ENCODE results near the gene AAMP.

Gene AAMP

DNA sequence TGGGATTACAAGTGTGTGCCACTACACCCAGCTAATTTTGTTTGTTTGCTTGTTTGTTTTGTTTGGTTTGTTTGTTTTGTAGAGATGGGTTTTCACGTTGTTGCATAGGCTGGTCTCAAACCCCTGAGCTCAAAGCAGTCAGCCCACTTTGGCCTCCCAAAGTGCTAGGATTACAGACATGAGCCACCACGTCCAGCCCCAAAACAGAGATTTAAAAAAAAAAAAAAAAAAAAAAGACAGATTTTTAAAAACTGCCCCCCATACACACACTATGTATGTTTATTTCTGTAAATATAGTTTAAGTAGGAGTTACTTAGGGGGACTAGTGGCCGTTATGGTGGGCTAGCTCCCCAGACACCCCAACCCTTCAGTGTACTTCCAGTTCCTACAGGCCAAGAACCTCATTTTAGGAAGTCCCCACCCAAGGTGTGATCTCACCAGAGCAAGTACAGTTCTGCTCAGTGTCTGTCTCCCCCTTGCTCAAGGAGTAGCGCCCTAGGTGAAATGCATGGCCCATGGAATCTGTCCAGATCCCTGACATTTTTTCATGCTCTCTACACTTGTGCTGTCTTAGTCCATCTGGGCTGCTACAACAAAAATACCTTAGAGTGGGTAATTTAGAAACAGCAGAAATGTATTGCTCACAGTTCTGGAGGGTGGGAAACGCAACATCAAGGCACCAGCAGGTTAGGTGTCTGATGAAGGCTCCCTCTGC, 23.9 kb upstream of the AAMP start:
- DNase-seq = peak; percentile 9

DNA sequence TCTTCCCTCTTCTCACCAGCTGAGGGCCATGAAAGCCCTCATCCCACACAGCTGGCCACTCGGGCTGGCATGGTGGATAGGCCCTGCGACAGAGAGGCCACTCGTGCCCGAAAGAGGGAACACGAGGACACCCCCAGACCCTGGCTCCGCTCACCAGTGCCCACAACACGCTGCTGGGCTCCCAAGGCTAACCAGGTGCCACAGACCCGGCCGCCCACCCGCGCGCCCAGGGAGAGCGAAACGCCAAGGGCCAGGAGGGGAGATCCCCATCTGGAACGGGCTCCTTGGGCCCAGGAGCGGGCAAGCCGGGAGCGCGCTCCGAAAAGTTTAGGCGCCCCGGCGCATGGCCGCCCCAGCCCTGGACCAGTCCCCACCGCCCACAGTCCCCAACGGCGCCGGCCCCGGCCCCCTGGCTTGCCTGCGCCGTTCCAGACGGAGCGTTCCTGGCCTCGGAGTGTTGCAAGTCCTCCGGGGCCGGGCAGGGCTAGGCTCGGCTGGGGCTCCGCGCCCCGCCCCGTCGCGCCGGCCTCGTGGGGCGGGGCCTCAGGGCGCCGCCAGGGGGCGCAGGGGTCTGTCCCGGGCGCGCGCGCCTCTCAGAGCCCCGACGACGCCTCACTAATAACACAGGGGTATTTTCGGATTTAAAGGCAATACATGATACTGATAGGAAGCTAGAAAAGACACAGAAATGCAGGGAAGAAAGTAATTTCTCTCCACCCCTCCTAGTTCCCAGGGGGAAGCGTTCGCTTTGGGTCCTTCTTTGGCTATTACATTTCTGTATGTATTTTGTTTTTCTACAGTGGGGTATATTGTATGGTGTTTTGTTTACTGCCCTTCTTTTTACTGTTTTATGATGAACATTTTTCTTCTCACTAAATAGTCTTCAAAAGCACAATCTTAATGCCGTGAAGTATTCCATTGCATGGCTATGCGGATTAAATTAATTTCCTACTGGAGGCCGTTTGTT, 22.4 kb upstream of the AAMP start, which contains the start of gene TMBIM1:
Gene TMBIM1 (minus strand): TSS at position 456 of the 967 bp plus-strand sequence. CDS start 10,362 bp downstream, outside the sequence.
- peak; percentile 85 for DNase-seq

DNA sequence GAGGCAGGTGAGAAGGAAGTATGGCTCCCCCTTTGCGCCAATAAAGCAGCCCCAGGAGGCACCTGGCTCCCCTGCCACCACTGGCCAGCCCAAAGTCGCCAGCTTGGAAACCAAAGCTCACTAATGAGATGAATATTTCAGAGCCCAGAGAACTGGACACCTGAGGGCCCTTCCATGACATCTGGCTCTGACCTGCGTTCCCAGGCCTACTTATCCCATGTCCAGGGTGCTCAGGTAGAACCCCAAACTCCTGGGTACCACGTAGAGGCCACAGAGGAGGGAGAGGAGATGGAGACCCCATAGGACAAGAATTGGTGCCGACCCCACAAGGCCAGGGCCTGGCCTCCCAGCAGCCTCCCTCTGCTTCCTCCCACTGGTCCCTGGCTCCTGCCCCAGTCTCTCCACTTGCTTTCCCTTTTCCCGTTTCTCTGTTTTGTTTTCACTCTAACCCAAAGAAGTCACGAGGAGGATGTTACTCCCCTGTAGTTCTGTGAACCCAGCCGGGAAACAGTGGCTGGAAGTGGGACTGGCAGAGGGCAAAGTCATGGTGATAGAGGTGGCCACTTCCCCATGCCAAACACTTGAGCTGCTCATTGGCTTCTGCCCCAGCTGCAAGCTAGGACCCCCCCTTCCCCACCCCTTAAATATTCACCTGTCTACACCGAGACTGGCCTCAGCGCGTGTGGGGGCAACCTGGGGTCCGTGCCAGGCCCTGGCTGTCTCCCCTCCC, 21.5 kb upstream of the AAMP start:
- no peak for DNase-seq

DNA sequence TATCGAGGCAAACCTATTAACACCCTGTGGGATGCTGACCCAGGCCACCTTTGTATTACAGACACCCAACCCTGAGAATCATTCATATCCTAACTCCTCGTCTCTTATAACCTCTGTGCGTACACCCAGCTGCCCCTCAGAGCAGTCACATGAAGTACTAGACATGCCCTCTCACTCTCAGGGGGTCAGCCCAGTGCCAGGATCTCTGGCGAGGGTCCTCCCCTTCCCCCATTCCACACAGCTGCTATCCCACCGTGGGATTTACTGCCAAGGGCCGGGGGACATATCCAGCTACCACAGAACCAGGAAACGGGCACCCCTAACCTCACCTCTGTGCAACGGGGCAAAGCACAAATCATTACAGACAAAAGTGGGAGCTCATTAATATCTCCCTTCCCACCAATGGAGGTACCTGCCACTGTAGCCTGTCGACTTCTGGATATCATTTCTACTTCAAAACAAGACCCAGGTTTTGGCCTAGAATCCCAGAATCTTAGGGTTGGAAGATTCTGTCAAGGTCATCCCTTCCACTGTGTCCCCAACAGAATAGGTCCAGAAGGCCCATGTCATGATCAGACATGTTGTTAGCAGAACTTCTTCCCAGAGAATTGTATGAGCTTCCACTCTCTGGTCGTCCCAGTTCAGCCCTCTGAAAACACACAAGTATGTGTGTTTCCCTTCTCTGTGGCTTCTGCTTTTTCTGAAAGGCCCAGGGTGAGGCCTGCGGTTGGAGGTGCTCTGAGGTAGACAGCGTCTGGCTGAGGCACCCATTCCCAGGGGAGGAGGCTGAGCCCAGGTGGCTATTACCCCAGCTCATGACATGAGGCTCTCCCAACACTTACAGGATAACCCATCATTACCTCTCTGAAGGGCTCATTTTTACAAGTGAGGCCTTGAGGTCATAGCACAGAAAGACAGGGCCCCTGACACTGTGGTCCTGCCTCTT, 20.7 kb upstream of the AAMP start:
- peak; percentile 29 for DNase-seq

DNA sequence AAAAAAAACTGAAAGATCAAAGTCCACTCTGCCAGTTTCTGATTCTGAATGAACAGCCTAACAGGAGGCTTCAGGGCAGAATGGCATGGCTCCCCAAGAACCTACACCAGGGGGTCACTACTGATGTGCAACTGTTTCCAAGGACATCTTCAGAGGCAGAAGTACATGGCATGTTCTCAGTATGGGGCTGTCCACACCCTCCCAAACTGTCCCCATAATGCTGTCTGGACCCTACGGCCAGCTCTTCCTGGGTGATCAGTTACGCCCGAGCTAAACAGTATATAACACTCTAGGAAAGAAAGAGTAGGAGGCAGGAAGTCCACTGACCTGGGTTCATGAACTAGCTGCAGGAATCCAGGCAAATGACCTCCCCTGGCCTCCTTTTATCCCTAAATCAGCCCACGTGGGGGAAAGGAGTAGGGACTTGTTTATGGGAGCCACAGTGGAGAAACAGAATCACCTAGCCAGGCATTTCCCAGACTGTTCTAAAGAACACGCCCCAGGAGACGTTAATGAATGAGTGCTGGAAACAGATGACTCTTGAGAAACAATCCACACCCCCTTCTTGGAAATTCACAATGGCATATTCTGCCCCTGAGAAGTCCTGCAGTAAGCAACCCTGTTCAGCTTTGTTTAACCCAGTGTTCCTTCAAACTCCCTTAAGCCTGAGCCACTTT, 19.8 kb upstream of the AAMP start:
- DNase-seq = peak; percentile 17

- DNase-seq = peak; percentile 94
Measured at GRCh38 chr2:218286570-218287459, 16.9 kb upstream of the AAMP start.

- DNase-seq = no peak
Measured at GRCh38 chr2:218285604-218286003, 15.7 kb upstream of the AAMP start.

- no peak for DNase-seq
Measured at GRCh38 chr2:218284106-218284811, 14.3 kb upstream of the AAMP start.

- DNase-seq = no peak
Measured at GRCh38 chr2:218282173-218282991, 12.4 kb upstream of the AAMP start.

DNA sequence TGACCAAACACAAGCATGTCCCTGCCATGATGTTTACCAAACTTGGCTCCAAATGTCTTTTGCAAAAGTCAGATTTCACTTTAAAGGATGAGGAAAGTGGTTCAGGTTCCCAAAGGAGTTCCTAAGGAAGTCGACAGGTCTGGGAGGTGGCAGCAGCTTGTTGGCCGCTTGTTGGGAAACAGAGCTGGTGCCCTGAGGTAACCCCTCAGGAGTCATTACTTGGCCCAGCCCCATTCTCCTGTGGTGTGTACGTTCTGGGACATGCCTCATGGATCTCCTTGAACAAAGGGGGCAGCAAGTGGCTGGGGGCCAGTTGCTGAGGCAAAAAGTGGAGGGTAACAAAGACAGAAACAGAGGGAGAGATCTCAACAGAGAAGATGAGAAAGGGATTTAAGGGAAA, 11.5 kb upstream of the AAMP start:
- no peak for DNase-seq

DNA sequence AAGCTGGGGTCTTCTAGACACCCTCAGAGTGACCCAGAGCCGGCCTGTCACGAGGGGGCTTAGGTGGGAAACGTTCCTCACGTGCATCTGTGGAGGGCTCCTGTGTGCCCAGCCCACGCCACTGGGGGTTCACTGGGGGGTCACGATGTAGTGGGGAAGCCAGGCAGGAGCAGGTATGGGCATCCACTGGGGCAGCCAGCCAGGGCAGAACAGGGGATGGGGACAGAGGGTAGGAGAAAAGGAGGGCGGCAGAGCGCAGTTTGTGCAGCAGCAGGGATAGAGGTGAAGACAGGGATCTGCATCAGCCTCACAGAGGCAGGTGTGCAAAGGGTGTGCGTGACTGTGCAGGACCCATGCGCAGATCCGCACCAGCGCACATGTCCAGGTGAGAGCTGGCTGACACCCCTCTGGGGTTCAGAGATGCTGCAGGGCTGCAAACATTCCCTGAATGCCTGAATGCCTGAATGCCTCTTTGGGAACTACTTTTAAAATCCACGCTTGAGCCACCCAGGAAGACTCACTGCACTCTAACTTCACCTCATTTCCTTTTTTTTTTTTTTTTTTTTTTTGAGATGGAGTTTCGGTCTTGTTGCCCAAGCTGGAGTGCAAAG, 10.4 kb upstream of the AAMP start:
- DNase-seq = no peak

- peak; percentile 4 for DNase-seq
Measured at GRCh38 chr2:218278531-218279360, 8.8 kb upstream of the AAMP start.

DNA sequence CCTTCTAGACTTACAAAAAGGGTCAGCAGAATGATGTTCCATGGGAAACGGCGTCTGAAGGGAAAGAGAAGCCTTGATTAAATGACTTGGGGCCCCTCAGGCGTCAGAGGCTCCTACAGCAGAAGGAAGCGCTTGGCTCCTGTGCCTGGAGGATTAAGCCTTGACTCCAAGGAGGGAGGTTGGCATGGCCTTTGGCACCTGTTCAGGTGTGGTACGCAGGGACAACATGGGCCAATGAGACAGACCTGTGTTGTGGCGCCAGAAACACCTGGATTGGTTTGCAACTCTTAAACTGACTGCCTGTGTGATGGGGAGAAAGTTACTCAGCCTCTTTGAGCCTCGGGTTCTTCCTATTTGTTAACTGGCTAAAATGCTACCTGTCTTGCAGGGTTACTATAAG, 8.0 kb upstream of the AAMP start:
- DNase-seq = peak; percentile 17

DNA sequence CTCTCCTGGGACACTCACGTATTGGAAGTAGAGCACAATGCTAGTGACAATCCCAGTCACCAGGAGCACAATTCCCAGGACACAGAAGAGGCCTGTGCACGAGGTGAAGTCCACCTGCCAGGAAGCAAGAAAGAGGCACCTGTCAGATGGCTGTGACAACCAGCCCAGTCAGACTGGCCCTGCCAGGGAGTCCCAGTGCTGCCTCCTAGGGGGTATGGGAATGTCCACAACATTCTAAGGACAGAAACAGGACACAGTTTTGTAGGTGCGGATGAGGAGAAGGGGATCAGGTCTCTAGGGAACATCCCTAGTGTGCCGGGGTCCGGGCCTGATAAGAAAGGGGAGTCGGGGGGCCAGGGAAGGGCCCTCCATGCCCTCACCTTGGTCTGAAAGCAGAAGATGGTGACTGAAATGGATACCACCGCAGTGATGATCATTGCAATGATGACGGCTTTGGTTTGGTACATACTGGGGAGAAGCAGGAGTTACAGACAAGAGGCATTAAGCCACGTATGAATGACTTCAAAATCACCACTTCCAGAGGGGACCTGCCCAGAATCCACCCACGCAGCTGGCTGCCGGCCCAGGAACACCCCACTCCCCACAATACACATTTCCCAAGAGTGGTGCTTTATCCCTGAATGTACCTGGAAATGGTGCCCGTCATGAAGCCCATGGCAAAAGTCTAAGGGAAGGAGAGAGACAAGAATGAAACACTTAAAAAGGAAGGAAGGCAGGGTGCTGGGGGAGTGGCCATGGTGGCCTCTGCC, 7.2 kb upstream of the AAMP start:
- no peak for DNase-seq

DNA sequence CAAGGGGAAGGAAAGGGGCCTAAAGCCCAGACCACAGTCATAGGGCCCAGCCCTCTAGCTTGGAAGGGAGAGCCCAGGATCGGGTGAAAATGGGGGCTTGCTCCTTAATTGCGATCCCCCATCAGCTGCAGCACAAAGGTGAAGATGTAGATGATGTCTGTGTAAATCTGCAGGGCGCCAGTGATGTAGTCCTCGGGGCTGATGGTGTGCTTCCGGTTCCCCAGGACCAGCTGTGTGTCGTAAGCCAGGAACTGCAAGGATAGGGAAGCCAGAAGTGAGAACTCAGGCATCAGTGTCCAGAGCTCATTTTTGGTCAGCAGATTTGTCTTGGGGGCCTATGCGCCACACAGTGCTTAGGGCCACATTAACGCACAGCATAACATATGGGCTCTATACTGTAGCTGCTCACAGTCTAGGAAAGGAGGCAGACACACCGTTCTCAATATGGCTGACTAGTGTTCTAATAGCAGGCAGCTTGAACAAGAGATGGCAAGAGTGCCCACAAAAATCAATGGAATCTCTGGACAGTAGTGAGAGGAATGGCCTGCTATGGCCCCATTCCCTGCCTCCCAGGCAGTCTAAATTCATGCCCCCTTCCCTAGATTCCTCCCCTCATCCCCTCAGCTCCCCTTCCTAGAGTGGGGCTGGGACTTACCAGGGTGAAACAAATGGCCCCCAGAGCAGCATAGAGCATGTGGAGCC, 5.6 kb upstream of the AAMP start:
- DNase-seq = no peak

- DNase-seq = no peak
Measured at GRCh38 chr2:218274586-218274985, 4.6 kb upstream of the AAMP start.

All from left hindlimb (tissue), 1 donor.